ENCODE results near the gene PRKAR1A.

DNA sequence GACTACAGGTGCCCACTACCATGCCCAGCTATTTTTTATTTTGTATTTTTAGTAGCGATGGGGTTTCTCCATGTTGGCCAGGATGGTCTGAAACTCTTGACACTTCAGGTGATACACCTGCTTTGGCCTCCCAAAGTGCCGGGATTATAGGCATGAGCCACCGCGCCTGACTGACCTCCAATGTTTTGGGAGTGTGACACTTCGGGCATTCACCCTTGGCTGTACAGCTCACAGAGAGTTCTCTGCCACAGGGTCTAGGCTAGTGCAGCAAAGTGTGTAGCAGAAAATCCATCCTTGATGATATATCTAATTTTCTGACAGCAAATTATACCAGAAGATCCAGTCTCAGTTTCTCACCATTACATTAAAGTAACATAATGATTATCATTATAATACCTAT, 74.8 kb downstream of the PRKAR1A start:
- TF ChIP-seq, protein P1, sequence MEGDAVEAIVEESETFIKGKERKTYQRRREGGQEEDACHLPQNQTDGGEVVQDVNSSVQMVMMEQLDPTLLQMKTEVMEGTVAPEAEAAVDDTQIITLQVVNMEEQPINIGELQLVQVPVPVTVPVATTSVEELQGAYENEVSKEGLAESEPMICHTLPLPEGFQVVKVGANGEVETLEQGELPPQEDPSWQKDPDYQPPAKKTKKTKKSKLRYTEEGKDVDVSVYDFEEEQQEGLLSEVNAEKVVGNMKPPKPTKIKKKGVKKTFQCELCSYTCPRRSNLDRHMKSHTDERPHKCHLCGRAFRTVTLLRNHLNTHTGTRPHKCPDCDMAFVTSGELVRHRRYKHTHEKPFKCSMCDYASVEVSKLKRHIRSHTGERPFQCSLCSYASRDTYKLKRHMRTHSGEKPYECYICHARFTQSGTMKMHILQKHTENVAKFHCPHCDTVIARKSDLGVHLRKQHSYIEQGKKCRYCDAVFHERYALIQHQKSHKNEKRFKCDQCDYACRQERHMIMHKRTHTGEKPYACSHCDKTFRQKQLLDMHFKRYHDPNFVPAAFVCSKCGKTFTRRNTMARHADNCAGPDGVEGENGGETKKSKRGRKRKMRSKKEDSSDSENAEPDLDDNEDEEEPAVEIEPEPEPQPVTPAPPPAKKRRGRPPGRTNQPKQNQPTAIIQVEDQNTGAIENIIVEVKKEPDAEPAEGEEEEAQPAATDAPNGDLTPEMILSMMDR (IDR thresholded peaks at IDR 0.05; ENCODE audit: low read length): no peak
- no peak for TF ChIP-seq EZH2 (optimal IDR thresholded peaks at IDR 0.05; ENCODE audit: low read depth, low read length)

Data from MM.1S (cell line).